CD1c-positive myeloid dendritic cell (primary cell): Measurements from ENCODE around the gene SNX9.
"Not testable (repeated sequence)": the region's sequence is repeated elsewhere in the genome, so short reads cannot be mapped to it uniquely, and the experiment has no call there.

ENCODE experiments used
- DNase-seq: peaks from one replicate; pipeline ENCODE4 v3.0.0-alpha.2; 2016; ENCODE audit errors: extremely low spot score

Gene SNX9

GRCh38 chr6:157831424-157832249 is 8.6 kb downstream of the SNX9 start:
- DNase-seq, result peak; percentile 24

- DNase-seq, result no peak
Observed at GRCh38 chr6:157832250-157832967, 9.4 kb downstream of the SNX9 start.

GRCh38 chr6:157834549-157834948 is 11.5 kb downstream of the SNX9 start:
- DNase-seq, result no peak

GRCh38 chr6:157838718-157839430 is 15.8 kb downstream of the SNX9 start:
- DNase-seq, result no peak

- DNase-seq, result no peak
Observed at GRCh38 chr6:157839606-157840005, 16.6 kb downstream of the SNX9 start.

GRCh38 chr6:157840261-157840660 is 17.2 kb downstream of the SNX9 start:
- DNase-seq, result no peak

GRCh38 chr6:157840776-157841175 is 17.7 kb downstream of the SNX9 start:
- no peak for DNase-seq

GRCh38 chr6:157841211-157841840 is 18.3 kb downstream of the SNX9 start:
- peak; percentile 63 for DNase-seq

GRCh38 chr6:157842212-157842611 is 19.2 kb downstream of the SNX9 start:
- no peak for DNase-seq

GRCh38 chr6:157844196-157844595 is 21.1 kb downstream of the SNX9 start:
- DNase-seq, result not testable (repeated sequence)

- DNase-seq, result no peak
Observed at GRCh38 chr6:157845493-157846259, 22.6 kb downstream of the SNX9 start.

- no peak for DNase-seq
Observed at GRCh38 chr6:157847846-157848245, 24.8 kb downstream of the SNX9 start.

- no peak for DNase-seq
Observed at GRCh38 chr6:157848693-157849092, 25.6 kb downstream of the SNX9 start.

- DNase-seq, result no peak
Observed at GRCh38 chr6:157849288-157850017, 26.4 kb downstream of the SNX9 start.

GRCh38 chr6:157850030-157850429 is 27.0 kb downstream of the SNX9 start:
- DNase-seq, result no peak

- DNase-seq, result no peak
Observed at GRCh38 chr6:157853018-157853805, 30.2 kb downstream of the SNX9 start.

- DNase-seq, result no peak
Observed at GRCh38 chr6:157853902-157854502, 31.0 kb downstream of the SNX9 start.

- DNase-seq, result no peak
Observed at GRCh38 chr6:157855325-157855724, 32.3 kb downstream of the SNX9 start.

- not testable (repeated sequence) for DNase-seq
Observed at GRCh38 chr6:157855804-157856203, 32.8 kb downstream of the SNX9 start.
